Ovary (tissue), 3 donors: Measurements from ENCODE around the gene CNKSR3.

ENCODE experiments used
- CTCF ChIP-seq, 3 donors: fragments of 450-650 bp in 2 of 3; fragments of 200-600 bp in 1 of 3; IDR thresholded peaks; one replicate each; pipeline versions ENCODE4 v1.5.1 to v1.8.0; 2016 to 2022; ENCODE audit warnings: antibody characterized with exemption in 3 of 3, mild to moderate bottlenecking in 1 of 3
- POLR2A ChIP-seq: fragments of 450-650 bp; IDR thresholded peaks from one replicate; pipeline ENCODE4 v1.6.1; 2017; ENCODE audit warnings: antibody characterized with exemption, mild to moderate bottlenecking, moderate library complexity
- donor health status: DM: no; HTN: no; CAD: no.

GRCh38 chr6:154474648-154475428 lies 35.6 kb downstream of the CNKSR3 start:
- TF ChIP-seq CTCF (IDR thresholded peaks at IDR 0.05) (no peak), POLR2A (no peak)
